HepG2 (cell line): Measurements from ENCODE around the gene HDAC4. TPM values are rescaled to one million over a fixed set of nuclear protein-coding genes. Genes with fewer than 3 reads are reported as not detected.

Experiments used
- ATAC-seq: fragments of 200-7000 bp; cut with Tn5 transposase; 3 replicates; pipeline ENCODE4 v1.9.1; 2020; ENCODE audit warnings: mild to moderate bottlenecking, moderate library complexity
- BruUV-seq: library from RNA; stranded (reverse); fragments of 400-500 nt; replicated peaks from 2 replicates; lab custom pipeline; 2021; lab: Mats Ljungman, UMichigan
- CTCF ChIA-PET: fragments of 300-600 bp; formaldehyde crosslinking; extraction: SDS; loops from one replicate; lab custom pipeline; 2021; ENCODE audit warnings: low total read pairs, inconsistent platforms, low intra/inter-chr PET ratio; lab: Yijun Ruan, JAX
- POLR2A ChIA-PET: fragments of 350-600 bp; sonication (Branson Sonifier 250); formaldehyde crosslinking; loops from one replicate; lab custom pipeline; 2020; ENCODE audit warnings: antibody characterized with exemption, inconsistent platforms; lab: Yijun Ruan, JAX
- DNase-seq: peaks from one replicate; pipeline ENCODE4 v3.0.0-alpha.2; 2015; ENCODE audit warnings: low spot score
- FAIRE-seq: peaks from 3 replicates; lab custom pipeline; 2011; peaks lifted over from hg19 to GRCh38; lab: Jason Lieb, UNC
- H2AFZ ChIP-seq: one replicate; pipeline ENCODE4 v1.6.1; 2011; ENCODE audit warnings: low read length, inconsistent platforms
- H3K27ac ChIP-seq: fragments of 300-600 bp; 3 replicates; pipeline ENCODE4 v1.8.0; 2011; ENCODE audit warnings: mixed run types, mild to moderate bottlenecking, mixed read lengths, low read length, inconsistent platforms; ENCODE audit not compliant: insufficient read depth; ENCODE audit errors: extremely low read length
- H3K27me3 ChIP-seq, 2 experiments: fragments of 200-600 bp in 1 of 2; 2 replicates in 1 of 2; 3 replicates in 1 of 2; pipeline versions ENCODE4 v1.6.0 to v1.8.0; 2011; ENCODE audit warnings: low read length in 2 of 2, mild to moderate bottlenecking in 2 of 2, moderate library complexity in 2 of 2, inconsistent platforms in 1 of 2; ENCODE audit not compliant: insufficient read depth in 2 of 2, control insufficient read depth in 1 of 2
- H3K36me3 ChIP-seq, 2 experiments: fragments of 200-600 bp in 1 of 2; replicated peaks in 1 of 2; 2 replicates in 1 of 2; 3 replicates in 1 of 2; pipeline versions ENCODE4 v1.5.1 to v1.8.0; 2011; ENCODE audit warnings: low read length in 2 of 2, inconsistent platforms in 1 of 2; ENCODE audit not compliant: insufficient read depth in 2 of 2, control insufficient read depth in 1 of 2
- H3K4me1 ChIP-seq: 2 replicates; pipeline ENCODE4 v1.5.1; 2012; ENCODE audit warnings: low read length, inconsistent platforms; ENCODE audit not compliant: insufficient read depth
- H3K4me2 ChIP-seq: 2 replicates; pipeline ENCODE4 v1.6.0; 2011; ENCODE audit warnings: low read depth, low read length, inconsistent platforms
- H3K4me3 ChIP-seq, 3 experiments: fragments of 200-600 bp in 1 of 3; sonication (generic), shearing (Covaris generic) in 1 of 3; replicated peaks in 1 of 3; 2 replicates each; pipeline ENCODE4 v1.5.1; 2011 to 2016; ENCODE audit warnings: low read length in 3 of 3, inconsistent platforms in 2 of 3, low read depth in 2 of 3, mild to moderate bottlenecking in 2 of 3, control low read depth in 1 of 3, mixed read lengths in 1 of 3; ENCODE audit not compliant: insufficient read depth in 1 of 3
- H3K79me2 ChIP-seq: one replicate; pipeline ENCODE4 v1.6.1; 2011; ENCODE audit warnings: low read length, inconsistent platforms; ENCODE audit not compliant: insufficient read depth
- H3K9ac ChIP-seq: 2 replicates; pipeline ENCODE4 v1.6.0; 2011; ENCODE audit warnings: mild to moderate bottlenecking, low read depth, low read length, inconsistent platforms; ENCODE audit not compliant: insufficient read depth
- H3K9me3 ChIP-seq: 2 replicates; pipeline ENCODE4 v1.5.1; 2012; ENCODE audit warnings: mild to moderate bottlenecking, low read length
- H4K20me1 ChIP-seq: 2 replicates; pipeline ENCODE4 v1.6.0; 2011; ENCODE audit warnings: inconsistent platforms, mild to moderate bottlenecking, low read length, moderate library complexity; ENCODE audit not compliant: insufficient read depth
- EED ChIP-seq: sonication (generic); formaldehyde crosslinking; IDR thresholded peaks from 2 replicates; pipeline ENCODE4 v1.5.0; 2020; ENCODE audit warnings: mild to moderate bottlenecking, missing genetic modification reagents
- HDAC2 ChIP-seq: sonication (generic); formaldehyde crosslinking; IDR thresholded peaks from 2 replicates; pipeline ENCODE4 v1.4.0; 2020; ENCODE audit warnings: missing genetic modification reagents
- HOXD1 ChIP-seq: sonication (generic); formaldehyde crosslinking; IDR thresholded peaks from 2 replicates; pipeline ENCODE4 v1.5.0; 2020; ENCODE audit warnings: missing genetic modification reagents
- MAFF ChIP-seq: IDR thresholded peaks from 2 replicates; pipeline ENCODE4 v1.6.1; 2011; ENCODE audit warnings: low read depth, low read length, improper control_type of control experiment
- MAFK ChIP-seq, 2 experiments: IDR thresholded peaks in 1 of 2; conservative IDR thresholded peaks in 1 of 2; 2 replicates each; pipeline ENCODE4 v1.6.1; 2011; ENCODE audit warnings: improper control_type of control experiment in 2 of 2, low read length in 2 of 2
- NFAT5 ChIP-seq: sonication (generic); formaldehyde crosslinking; IDR thresholded peaks from 2 replicates; pipeline ENCODE4 v1.4.0; 2020; ENCODE audit warnings: missing genetic modification reagents
- ZBTB1 ChIP-seq: sonication (generic); formaldehyde crosslinking; IDR thresholded peaks from 2 replicates; pipeline ENCODE4 v1.4.0; 2020; ENCODE audit warnings: missing genetic modification reagents, borderline replicate concordance
- ZNF232 ChIP-seq: sonication (generic); formaldehyde crosslinking; IDR thresholded peaks from 2 replicates; pipeline ENCODE4 v1.4.0; 2020; ENCODE audit warnings: missing genetic modification reagents, borderline replicate concordance
- ZNF292 ChIP-seq: sonication (generic); formaldehyde crosslinking; IDR thresholded peaks from 2 replicates; pipeline ENCODE4 v1.8.1; 2022; ENCODE audit warnings: mild to moderate bottlenecking, low read depth, missing genetic modification reagents, borderline replicate concordance
- ZNF543 ChIP-seq: sonication (generic); formaldehyde crosslinking; IDR thresholded peaks from 2 replicates; pipeline ENCODE4 v1.4.0; 2020; ENCODE audit warnings: mild to moderate bottlenecking, missing genetic modification reagents
- ZNF839 ChIP-seq: sonication (generic); formaldehyde crosslinking; IDR thresholded peaks from 2 replicates; pipeline ENCODE4 v1.4.0; 2020; ENCODE audit warnings: missing genetic modification reagents, mild to moderate bottlenecking, borderline replicate concordance
- WGBS: methylation state at CpG from one replicate; pipeline ENCODE4 v1.1.6; 2017; ENCODE audit warnings: low lambda C conversion rate; 5-methylcytosine and 5-hydroxymethylcytosine counted together
- in situ Hi-C: cut with HindIII; loops from 2 replicates; pipeline ENCODE4 v1.10.0; 2017; ENCODE audit warnings: low pct_unique_long_range_greater_than_20kb; ENCODE audit not compliant: extremely low pct_ligation_motif_present
- intact Hi-C: fragments of 100-400 bp; cut with micrococcal nuclease; formaldehyde crosslinking; loops from one replicate; pipeline ENCODE4 v1.10.0; 2022; ENCODE audit not compliant: unreplicated experiment
- polyA plus RNA-seq, 8 experiments: library from polyadenylated mRNA; depleted of rRNA in 3 of 8; stranded (reverse) in 7 of 8; unstranded in 1 of 8; fragments of >200 nt; fragmentation: Illumina TruSeq in 4 of 8; extraction: Trizol in 4 of 8; gene quantifications; 2 replicates each; pipeline versions ENCODE4 v1.2.1 to v1.2.3, GENCODE V29; 2011 to 2016; ENCODE audit warnings: low read depth in 4 of 8, missing spikeins in 1 of 8, mixed read lengths in 1 of 8; ENCODE audit not compliant: insufficient read depth in 1 of 8
- total RNA-seq, 5 experiments: library from RNA; depleted of rRNA; stranded (reverse); fragments of >200 nt; fragmentation: Illumina TruSeq; extraction: Trizol; gene quantifications; 2 replicates each; pipeline ENCODE4 v1.2.3, GENCODE V29; 2016; ENCODE audit warnings: low read depth in 1 of 5

HDAC4 gene
- total and polyA plus RNA-seq, 2 of the 13 experiments (the other 11 are each of a cell fraction or from before 2014, with no cell fraction given): 10.1 to 11.5 TPM

- DNase-seq (no peak), FAIRE-seq (no peak), ATAC-seq (no peak)
- no peaks in the 10 kb centered on the region for H3K27me3 ChIP-seq
- no peak overlapping the region for H3K9ac ChIP-seq
- peaks cover 6% of the 10 kb centered on the region for H3K79me2 ChIP-seq
- H3K27ac ChIP-seq: no peak overlapping the region
- ChIA-PET POLR2A (no interaction called here), CTCF (no interaction called here)
- no peak overlapping the region for H3K4me2 ChIP-seq
- BruUV-seq: no TSS peak
- peaks cover 3% of the 10 kb centered on the region; the same call in 1 of the 2 replicates for H4K20me1 ChIP-seq
- in situ Hi-C loops (no loop called here), intact Hi-C loops (no loop called here)
- no peaks in the 10 kb centered on the region for H3K9me3 ChIP-seq
- no peak overlapping the region for H2AFZ ChIP-seq
- 97% methylated on average over 21 of the region's 22 CpGs for WGBS
- no peak overlapping the region for H3K4me3 ChIP-seq
- no peaks in the 10 kb centered on the region for H3K36me3 ChIP-seq
- peak; percentile 60 to 79 for TF ChIP-seq MAFK (conservative IDR thresholded peaks at IDR 0.05 in 1 of 2, IDR thresholded peaks at IDR 0.05 in 1 of 2; ENCODE audit: low read length in 2 of 2)
- peak; percentile 42; the same call in 1 of the 2 replicates for TF ChIP-seq MAFF
- no peak for TF ChIP-seq ZNF292 (CRISPR knock-in tag)
- H3K4me1 ChIP-seq: no peaks in the 10 kb centered on the region
Observed at GRCh38 chr2:239234191-239235175, 166.3 kb downstream of the HDAC4 start.

GRCh38 chr2:239233576-239233975 is 167.2 kb downstream of the HDAC4 start:
- H3K36me3 ChIP-seq: no peaks in the 10 kb centered on the region
- no peaks in the 10 kb centered on the region for H3K27me3 ChIP-seq
- no peak overlapping the region for H3K4me2 ChIP-seq
- H2AFZ ChIP-seq: no peak overlapping the region
- no peaks in the 10 kb centered on the region for H3K4me1 ChIP-seq
- in situ Hi-C loops (no loop called here), intact Hi-C loops (no loop called here)
- no peak overlapping the region for H3K9ac ChIP-seq
- peaks cover 3% of the 10 kb centered on the region; the same call in 1 of the 2 replicates for H4K20me1 ChIP-seq
- H3K9me3 ChIP-seq: no peaks in the 10 kb centered on the region
- CTCF ChIA-PET: no interaction called here
- peaks cover 6% of the 10 kb centered on the region for H3K79me2 ChIP-seq
- WGBS: 93% methylated on average over 6 of the region's 6 CpGs
- no peak overlapping the region for H3K27ac ChIP-seq
- DNase-seq (no peak), ATAC-seq (no peak), FAIRE-seq (peak; percentile 46)
- H3K4me3 ChIP-seq: no peak overlapping the region
- POLR2A ChIA-PET: no interaction called here
- no TSS peak for BruUV-seq
- TF ChIP-seq HDAC2 (CRISPR knock-in tag): no peak
- TF ChIP-seq NFAT5 (CRISPR knock-in tag): no peak
- no peak for TF ChIP-seq ZBTB1
- no peak for TF ChIP-seq ZNF232 (CRISPR knock-in tag)
- no peak for TF ChIP-seq ZNF839 (CRISPR knock-in tag)
- TF ChIP-seq HOXD1 (CRISPR knock-in tag): no peak
- TF ChIP-seq ZNF543: no peak
- TF ChIP-seq EED (CRISPR knock-in tag): no peak
